Measurements from ENCODE around the gene KRTAP10-8. TPM values are rescaled to one million over a fixed set of nuclear protein-coding genes. Genes with fewer than 3 reads are reported as not detected.

The KRTAP10-8 gene
- total RNA-seq, 4 donors from 2014 or later = not detected

GRCh38 chr21:44653656-44654575 lies 42.0 kb downstream of the KRTAP10-8 start:
- Histone ChIP-seq H3K36me3 (no peaks in the 10 kb centered on the region), H3K9me3 (peaks cover 0 to 13% (median 6%) of the 10 kb centered on the region in 4 donors), H3K27me3 (peaks cover 0 to 66% (median 0%) of the 10 kb centered on the region in 4 donors), H3K27ac (replicated peaks in 1 of 4) (no peak overlapping the region), H3K4me1 (no peaks in the 10 kb centered on the region), H3K4me3 (no peak overlapping the region)
- no peak for TF ChIP-seq CTCF (IDR thresholded peaks at IDR 0.05)
- peak in 1 of 2 donors; percentile 8 for TF ChIP-seq POLR2AphosphoS5 (IDR thresholded peaks at IDR 0.05)
- 77% methylated on average over 12 of the region's 17 CpGs for WGBS
- peak; percentile 79 for DNase-seq (ENCODE audit: extremely low spot score)
- intact Hi-C loops (cut with DNase I) = no loop called here

- TF ChIP-seq CTCF (IDR thresholded peaks at IDR 0.05) (no peak), POLR2A (IDR thresholded peaks at IDR 0.05; ENCODE audit: low read depth) (no peak), EP300 (IDR thresholded peaks at IDR 0.05) (no peak), POLR2AphosphoS5 (IDR thresholded peaks at IDR 0.05) (no peak)
- Histone ChIP-seq H3K27ac (replicated peaks in 1 of 4) (no peak within 1 kb of the TSS), H3K9me3 (peaks cover 0 to 13% (median 6%) of the 10 kb centered on the region in 4 donors), H3K4me1 (no peaks in the 10 kb centered on the region), H3K27me3 (peaks cover 0 to 65% (median 0%) of the 10 kb centered on the region in 4 donors), H3K36me3 (no peaks in the 10 kb centered on the region), H3K4me3 (no peak within 1 kb of the TSS)
- intact Hi-C loops (cut with DNase I) = no loop called here
- no peak for DNase-seq (ENCODE audit: extremely low spot score)
- 79% methylated on average over 7 of the region's 9 CpGs for WGBS
Observed at GRCh38 chr21:44654576-44655175, 42.8 kb downstream of the KRTAP10-8 start, which contains the start of gene KRTAP12-4. Gene KRTAP12-4, minus strand, starts transcription at chr21:44654659. Its CDS starts 45 bp downstream, at chr21:44654614.

GRCh38 chr21:44656868-44657267 lies 45.0 kb downstream of the KRTAP10-8 start:
- no peak overlapping the region for H3K4me3 ChIP-seq
- no peaks in the 10 kb centered on the region for H3K36me3 ChIP-seq
- DNase-seq (ENCODE audit: extremely low spot score) = no peak
- H3K27me3 ChIP-seq = peaks cover 0 to 46% (median 0%) of the 10 kb centered on the region in 4 donors
- 62% methylated on average over 1 of the region's 1 CpG for WGBS
- no peaks in the 10 kb centered on the region for H3K4me1 ChIP-seq
- TF ChIP-seq EP300 (IDR thresholded peaks at IDR 0.05) = no peak
- TF ChIP-seq CTCF (IDR thresholded peaks at IDR 0.05) = no peak
- TF ChIP-seq POLR2AphosphoS5 (IDR thresholded peaks at IDR 0.05) = no peak
- TF ChIP-seq POLR2A (IDR thresholded peaks at IDR 0.05; ENCODE audit: low read depth) = no peak
- H3K27ac ChIP-seq (replicated peaks in 1 of 4) = no peak overlapping the region
- intact Hi-C loops (cut with DNase I) = no loop called here
- peaks cover 0 to 13% (median 6%) of the 10 kb centered on the region in 4 donors for H3K9me3 ChIP-seq

- no peak within 1 kb of the TSS for H3K27ac ChIP-seq (replicated peaks in 1 of 4)
- WGBS = 77% methylated on average over 26 of the region's 26 CpGs
- TF ChIP-seq POLR2A (IDR thresholded peaks at IDR 0.05; ENCODE audit: low read depth) (no peak), CTCF (IDR thresholded peaks at IDR 0.05) (no peak), EP300 (IDR thresholded peaks at IDR 0.05) (no peak), POLR2AphosphoS5 (IDR thresholded peaks at IDR 0.05) (no peak)
Observed at GRCh38 chr21:44657635-44658540, 46.0 kb downstream of the KRTAP10-8 start, which contains the start of gene KRTAP12-3. Gene KRTAP12-3, plus strand, starts transcription at chr21:44657932. Its CDS starts 48 bp downstream, at chr21:44657980.

More at GRCh38 chr21:44657635-44658540, 46.0 kb downstream of the KRTAP10-8 start, which contains the start of gene KRTAP12-3:
- H3K4me3 ChIP-seq = no peak within 1 kb of the TSS
- H3K9me3 ChIP-seq = peaks cover 0 to 13% (median 6%) of the 10 kb centered on the region in 4 donors
- DNase-seq (ENCODE audit: extremely low spot score) = no peak
- intact Hi-C loops (cut with DNase I) = no loop called here
- peaks cover 0 to 46% (median 0%) of the 10 kb centered on the region in 4 donors for H3K27me3 ChIP-seq
- no peaks in the 10 kb centered on the region for H3K4me1 ChIP-seq
- no peaks in the 10 kb centered on the region for H3K36me3 ChIP-seq
